GM18868 (cell line): Measurements from ENCODE around the gene PCCA.
"Not testable (repeated sequence)": the region's sequence is repeated elsewhere in the genome, so short reads cannot be mapped to it uniquely, and the experiment has no call there.

Experiments used
- ATAC-seq: cut with Tn5 transposase; IDR thresholded peaks from one replicate; pipeline ENCODE4 v1.9.1; 2021; ENCODE audit warnings: mild to moderate bottlenecking, moderate library complexity; ENCODE audit not compliant: unreplicated experiment

Gene PCCA

GRCh38 chr13:100088644-100089464, at the start of gene PCCA:
Gene PCCA, plus strand, starts transcription at chr13:100089093. Its CDS starts 28 bp downstream, at chr13:100089121.
- ATAC-seq, result peak; percentile 96

- no peak for ATAC-seq
Measured at GRCh38 chr13:100039740-100040139, 49.2 kb upstream of the PCCA start.

- no peak for ATAC-seq
Measured at GRCh38 chr13:100040196-100040595, 48.7 kb upstream of the PCCA start.

GRCh38 chr13:100044936-100045335, 44.0 kb upstream of the PCCA start:
- ATAC-seq, result no peak

GRCh38 chr13:100045355-100045754, 43.5 kb upstream of the PCCA start:
- ATAC-seq, result no peak

- no peak for ATAC-seq
Measured at GRCh38 chr13:100051070-100051469, 37.8 kb upstream of the PCCA start.

GRCh38 chr13:100059827-100060226, 29.1 kb upstream of the PCCA start:
- no peak for ATAC-seq

DNA sequence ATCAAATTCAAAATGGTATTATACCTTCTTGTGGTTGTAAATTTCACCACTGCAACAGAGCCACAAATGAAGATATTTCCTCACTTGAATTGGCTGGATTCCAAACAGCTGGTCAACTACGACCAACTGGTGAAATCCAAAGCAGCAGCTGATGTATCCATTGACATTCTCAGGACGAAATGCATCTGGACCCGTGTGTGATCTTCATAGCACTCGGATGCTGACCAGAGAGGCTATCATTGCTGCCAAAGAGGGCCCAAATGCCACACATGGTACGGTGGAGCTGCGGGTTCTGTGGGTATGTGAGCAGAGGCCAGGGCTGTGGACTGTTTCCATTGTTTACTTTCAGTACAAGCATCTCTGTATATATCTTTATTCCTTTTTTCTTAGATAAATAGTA, 25.6 kb upstream of the PCCA start:
- ATAC-seq, result no peak

DNA sequence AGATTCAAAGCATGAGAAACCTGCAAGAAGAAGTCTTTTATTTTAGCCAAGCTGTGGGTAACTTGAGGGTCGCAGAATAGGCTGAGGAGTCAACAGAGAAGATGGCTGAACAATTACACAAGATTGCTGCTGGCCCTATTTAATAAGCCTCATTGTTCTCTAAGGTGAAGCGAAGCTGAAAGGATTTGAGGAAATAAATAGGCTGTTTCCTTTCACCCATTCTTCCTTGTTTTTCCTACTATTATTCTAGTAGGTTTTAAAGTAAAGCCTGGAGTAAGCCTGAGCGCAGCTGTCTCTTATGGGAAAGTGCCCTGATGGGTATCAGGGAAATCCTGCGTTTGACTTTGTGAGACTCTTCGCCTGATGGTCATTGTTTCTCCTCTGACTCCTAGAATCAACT, 25.0 kb upstream of the PCCA start:
- no peak for ATAC-seq

GRCh38 chr13:100068133-100068931, 20.6 kb upstream of the PCCA start:
- ATAC-seq, result no peak

DNA sequence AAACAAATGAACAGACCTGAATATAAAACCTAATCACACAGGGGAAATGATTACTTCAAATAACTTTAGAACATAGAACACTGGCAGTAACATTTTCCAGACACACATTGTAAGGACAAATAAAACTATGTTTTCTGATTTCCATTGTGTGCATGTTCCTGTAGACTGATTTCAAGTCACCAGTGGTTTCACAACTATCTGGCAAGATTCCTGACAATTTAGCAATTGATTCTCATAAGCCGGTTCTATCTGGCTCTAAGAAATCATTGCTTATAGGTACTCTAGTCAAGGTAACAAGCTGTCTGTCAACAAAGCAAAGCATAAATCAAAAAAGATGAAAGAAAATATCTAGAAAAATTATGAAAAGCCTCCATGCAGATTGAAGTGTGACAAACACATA, 19.6 kb upstream of the PCCA start:
- no peak for ATAC-seq

DNA sequence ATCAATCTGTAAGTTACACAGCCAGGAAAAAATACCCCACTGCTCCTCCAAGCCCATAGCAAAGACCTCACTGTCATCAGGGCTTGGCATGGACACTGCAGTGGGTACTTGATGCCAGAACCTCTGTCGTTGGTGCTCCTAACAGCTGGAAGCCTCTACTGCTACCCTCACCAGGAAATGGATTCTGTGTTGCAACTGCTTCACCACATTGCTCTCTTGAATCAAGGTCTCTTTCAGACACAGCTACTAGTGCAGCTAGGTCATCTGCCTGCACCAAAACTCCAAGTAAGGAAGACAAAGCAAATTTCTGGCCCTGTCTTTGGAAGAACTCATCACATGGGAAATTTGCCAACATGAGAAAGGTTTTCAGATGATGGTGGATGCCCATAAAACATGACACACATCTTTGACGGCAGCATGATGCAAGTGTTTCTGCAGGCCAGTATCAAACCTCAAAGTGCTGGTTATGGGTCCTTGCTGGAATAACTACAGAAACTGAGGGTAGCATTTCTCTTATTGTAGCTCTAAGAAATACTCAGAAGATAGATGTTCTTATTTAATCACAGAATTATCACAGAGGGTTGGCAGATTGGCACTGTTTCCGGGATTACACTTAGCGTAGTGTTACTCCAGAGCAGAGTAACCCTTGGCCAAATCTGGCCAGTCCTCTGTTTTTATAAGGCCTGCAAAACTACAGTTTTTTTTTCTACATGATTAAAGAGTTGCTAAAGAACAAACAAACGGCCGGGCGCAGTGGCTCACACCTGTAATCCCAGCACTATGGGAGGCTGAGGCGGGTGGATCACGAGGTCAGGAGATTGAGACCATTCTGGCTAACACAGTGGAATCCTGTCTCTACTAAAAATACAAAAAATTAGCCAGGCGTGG, 12.9 kb upstream of the PCCA start:
- ATAC-seq, result no peak

GRCh38 chr13:100079003-100079402, 9.9 kb upstream of the PCCA start:
- not testable (repeated sequence) for ATAC-seq

- not testable (repeated sequence) for ATAC-seq
Measured at GRCh38 chr13:100083401-100083800, 5.5 kb upstream of the PCCA start.

DNA sequence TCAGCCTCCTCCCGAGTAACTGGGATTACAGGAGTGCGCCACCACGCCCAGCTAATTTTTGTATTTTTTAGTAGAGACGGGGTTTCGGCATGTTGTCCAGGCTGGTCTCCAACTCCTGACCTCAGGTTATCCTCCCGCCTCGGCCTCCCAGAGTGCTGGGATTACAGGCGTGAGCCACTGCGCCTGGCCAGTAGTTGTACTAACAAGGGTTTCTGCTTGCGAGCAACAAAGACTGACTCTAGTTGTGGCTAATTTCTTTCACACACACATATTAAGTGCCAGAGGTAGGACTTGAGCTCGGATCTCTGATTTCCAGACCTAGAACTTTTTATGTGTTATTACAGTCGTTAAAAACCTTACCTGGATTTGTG, 635 bp upstream of the PCCA start:
- no peak for ATAC-seq

DNA sequence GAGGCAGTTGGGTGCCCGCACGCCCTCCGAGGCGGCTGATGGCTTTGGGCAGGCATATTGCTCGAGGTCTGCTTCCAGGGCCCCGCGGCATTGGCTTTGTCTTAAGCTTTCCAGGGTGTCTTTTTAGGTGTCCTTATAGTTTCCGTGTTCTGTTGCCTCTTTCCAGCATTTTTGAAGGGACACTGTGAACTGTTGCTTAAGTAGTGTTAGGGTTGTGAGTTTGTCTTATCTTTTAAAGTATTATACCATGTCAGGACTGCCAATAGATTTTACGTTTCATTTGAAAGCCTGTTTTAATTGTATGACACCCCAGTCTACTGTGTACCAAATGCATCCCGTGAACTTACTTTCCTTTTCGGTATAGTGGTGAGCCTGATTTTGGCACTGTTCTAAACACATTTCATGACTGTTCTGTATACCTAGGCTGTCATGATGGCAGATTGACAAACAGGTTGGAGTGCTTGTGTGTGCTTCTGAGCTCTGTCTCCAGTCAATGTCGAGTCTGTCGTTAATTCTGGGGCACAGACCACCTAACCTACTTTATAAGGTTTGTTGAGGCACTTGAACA, 656 bp downstream of the PCCA start:
- ATAC-seq, result peak; percentile 32

- no peak for ATAC-seq
Measured at GRCh38 chr13:100090861-100091260, 2.0 kb downstream of the PCCA start.

DNA sequence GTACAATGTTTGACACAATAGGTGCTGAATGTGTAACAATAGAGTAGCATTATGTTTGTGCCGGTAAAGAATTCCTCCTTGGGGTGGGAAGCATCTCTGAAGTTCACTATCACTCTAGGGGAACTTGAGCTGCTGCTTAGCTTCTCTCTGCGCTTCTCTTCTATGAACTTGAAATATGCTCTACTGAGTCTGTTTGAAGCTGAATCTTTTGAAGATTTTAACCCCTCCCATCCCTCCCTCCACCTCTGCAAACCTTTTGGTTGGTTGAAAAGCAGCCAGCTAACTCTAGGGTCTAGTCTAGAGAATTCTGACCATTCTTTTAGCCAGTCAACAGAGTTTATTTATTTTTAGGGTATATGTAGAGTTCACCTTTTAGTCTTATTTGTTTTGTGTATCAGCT, 2.5 kb downstream of the PCCA start:
- no peak for ATAC-seq

DNA sequence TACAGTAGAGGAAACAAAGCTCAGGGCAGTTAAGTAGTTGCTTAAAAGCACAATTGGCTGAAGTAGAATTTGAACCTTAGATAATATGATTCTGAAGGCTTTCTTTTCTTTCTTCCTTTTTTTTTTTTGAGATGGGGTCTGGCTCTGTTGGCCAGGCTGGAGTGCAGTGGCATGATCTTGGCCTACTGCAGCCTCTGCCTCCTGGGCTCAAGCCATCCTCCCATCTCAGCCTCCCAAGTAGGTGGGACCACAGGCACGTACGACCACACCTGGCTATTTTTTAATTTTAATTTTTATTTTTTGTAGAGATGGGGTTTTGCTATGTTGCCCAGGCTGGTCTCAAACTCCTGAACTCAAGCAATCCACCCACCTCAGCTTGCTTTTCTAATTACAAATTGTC, 3.4 kb downstream of the PCCA start:
- not testable (repeated sequence) for ATAC-seq

- no peak for ATAC-seq
Measured at GRCh38 chr13:100095498-100095897, 6.6 kb downstream of the PCCA start.

DNA sequence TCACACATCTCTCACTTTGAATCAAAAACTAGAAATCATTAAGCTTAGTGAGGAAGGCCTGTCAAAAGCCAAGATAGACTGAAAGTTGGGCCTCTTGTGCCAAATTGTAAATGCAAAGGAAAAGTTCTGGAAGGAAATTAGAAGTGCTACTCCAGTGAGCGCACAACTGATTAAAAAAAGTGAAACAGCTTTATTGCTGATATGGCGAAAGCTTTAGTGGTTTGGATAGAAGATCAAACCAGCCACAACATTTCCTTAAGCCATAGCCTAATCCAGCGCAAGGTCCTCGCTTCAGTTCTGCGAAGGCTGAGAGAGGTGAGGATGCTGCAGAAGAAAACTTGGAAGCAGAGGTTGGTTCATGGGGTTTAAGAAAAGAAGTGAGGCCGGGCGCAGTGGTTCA, 7.6 kb downstream of the PCCA start:
- no peak for ATAC-seq
